Neural cell (in vitro differentiated cells): ENCODE measurements around the gene PTPRD.

Experiments
- CTCF ChIP-seq: fragments of 450-650 bp; IDR thresholded peaks from 2 replicates; pipeline ENCODE4 v1.5.1; 2014; ENCODE audit warnings: antibody characterized with exemption, mild to moderate bottlenecking, moderate library complexity; ENCODE audit not compliant: poor library complexity, severe bottlenecking
- EP300 ChIP-seq: fragments of 450-650 bp; conservative IDR thresholded peaks from 2 replicates; pipeline ENCODE4 v1.6.1; 2014; ENCODE audit warnings: antibody characterized with exemption, mild to moderate bottlenecking, moderate library complexity; ENCODE audit not compliant: poor library complexity, severe bottlenecking
- EZH2 ChIP-seq: fragments of 200-600, 300-800 bp; shearing (Covaris generic), sonication (generic); IDR thresholded peaks from 2 replicates; pipeline ENCODE4 v1.6.1; 2014; ENCODE audit warnings: antibody characterized with exemption, low read length, borderline replicate concordance, mild to moderate bottlenecking; ENCODE audit not compliant: insufficient read depth, poor library complexity, severe bottlenecking
- MXI1 ChIP-seq: fragments of 450-650 bp; conservative IDR thresholded peaks from 2 replicates; pipeline ENCODE4 v1.6.1; 2014; ENCODE audit warnings: antibody characterized with exemption, mild to moderate bottlenecking; ENCODE audit not compliant: poor library complexity, severe bottlenecking
- POLR2AphosphoS5 ChIP-seq: IDR thresholded peaks from 2 replicates; pipeline ENCODE4 v1.6.1; 2012
- RAD21 ChIP-seq: fragments of 450-650 bp; conservative IDR thresholded peaks from 2 replicates; pipeline ENCODE4 v1.6.1; 2014; ENCODE audit warnings: antibody characterized with exemption, mild to moderate bottlenecking, moderate library complexity
- REST ChIP-seq: IDR thresholded peaks from 2 replicates; pipeline ENCODE4 v1.6.1; 2012; ENCODE audit warnings: borderline replicate concordance
- TAF1 ChIP-seq: IDR thresholded peaks from 2 replicates; pipeline ENCODE4 v1.6.1; 2012; ENCODE audit warnings: low read depth

GRCh38 chr9:8605096-8605495 is 2007.7 kb downstream of the PTPRD start:
- no peak for TF ChIP-seq EZH2
- TF ChIP-seq CTCF = no peak
- TF ChIP-seq EP300 = no peak
- TF ChIP-seq TAF1 = no peak
- TF ChIP-seq POLR2AphosphoS5 = no peak
- TF ChIP-seq MXI1 = no peak
- no peak for TF ChIP-seq REST
- TF ChIP-seq RAD21 = no peak
